Adrenal gland (tissue), 5 donors: ENCODE results near the gene TPO.

ENCODE experiments used
- POLR2A ChIP-seq, 2 donors: fragments of 450-650 bp; IDR thresholded peaks; one replicate each; pipeline ENCODE4 v1.6.1; 2017; ENCODE audit warnings: antibody characterized with exemption in 2 of 2, mild to moderate bottlenecking in 2 of 2, moderate library complexity in 1 of 2
- TF ChIP-seq, protein P1 (sequence below), 6 experiments: fragments of 450-650 bp in 4 of 6; fragments of 200-600 bp in 2 of 6; sonication (generic) in 1 of 6; IDR thresholded peaks; 1 replicate in 5 of 6; 2 replicates in 1 of 6; pipeline versions ENCODE4 v1.5.1 to v1.8.0; 2016 to 2021; ENCODE audit warnings: antibody characterized with exemption in 6 of 6, mild to moderate bottlenecking in 2 of 6, moderate library complexity in 1 of 6
- donor health status: DM: no; HTN: no; CAD: no.

- TF ChIP-seq, protein P1, sequence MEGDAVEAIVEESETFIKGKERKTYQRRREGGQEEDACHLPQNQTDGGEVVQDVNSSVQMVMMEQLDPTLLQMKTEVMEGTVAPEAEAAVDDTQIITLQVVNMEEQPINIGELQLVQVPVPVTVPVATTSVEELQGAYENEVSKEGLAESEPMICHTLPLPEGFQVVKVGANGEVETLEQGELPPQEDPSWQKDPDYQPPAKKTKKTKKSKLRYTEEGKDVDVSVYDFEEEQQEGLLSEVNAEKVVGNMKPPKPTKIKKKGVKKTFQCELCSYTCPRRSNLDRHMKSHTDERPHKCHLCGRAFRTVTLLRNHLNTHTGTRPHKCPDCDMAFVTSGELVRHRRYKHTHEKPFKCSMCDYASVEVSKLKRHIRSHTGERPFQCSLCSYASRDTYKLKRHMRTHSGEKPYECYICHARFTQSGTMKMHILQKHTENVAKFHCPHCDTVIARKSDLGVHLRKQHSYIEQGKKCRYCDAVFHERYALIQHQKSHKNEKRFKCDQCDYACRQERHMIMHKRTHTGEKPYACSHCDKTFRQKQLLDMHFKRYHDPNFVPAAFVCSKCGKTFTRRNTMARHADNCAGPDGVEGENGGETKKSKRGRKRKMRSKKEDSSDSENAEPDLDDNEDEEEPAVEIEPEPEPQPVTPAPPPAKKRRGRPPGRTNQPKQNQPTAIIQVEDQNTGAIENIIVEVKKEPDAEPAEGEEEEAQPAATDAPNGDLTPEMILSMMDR (IDR thresholded peaks at IDR 0.05), result no peak
- TF ChIP-seq POLR2A (IDR thresholded peaks at IDR 0.05), result no peak
These were observed 33.0 kb downstream of the TPO start for GRCh38 chr2:1446301-1446700.
